A549 (cell line): ENCODE results near the gene ADCY4. TPM values are rescaled to one million over a fixed set of nuclear protein-coding genes. Genes with fewer than 3 reads are reported as not detected.

Source experiments
- ATAC-seq, 2 experiments: fragments of 200-7000 bp in 1 of 2; fragments of >200 bp in 1 of 2; cut with Nextera tagmentation in 1 of 2; cut with Tn5 transposase in 1 of 2; 3 replicates each; pipeline versions ENCODE4 v1.8.0 to v1.9.1; 2018 to 2020; ENCODE audit warnings: mild to moderate bottlenecking in 1 of 2, moderate library complexity in 1 of 2
- CTCF ChIA-PET: fragments of 300-600 bp; sonication (Branson Sonifier 250); formaldehyde crosslinking; extraction: SDS; loops from one replicate; lab custom pipeline; 2021; ENCODE audit warnings: antibody characterized with exemption, inconsistent platforms; lab: Yijun Ruan, JAX
- POLR2A ChIA-PET: fragments of 350-600 bp; formaldehyde crosslinking; extraction: SDS; loops from one replicate; lab custom pipeline; 2021; ENCODE audit warnings: antibody characterized with exemption, inconsistent platforms; lab: Yijun Ruan, JAX
- DNase-seq, 2 experiments: peaks; one replicate each; pipeline versions ENCODE4 v3.0.0 to v3.0.0-alpha.2; 2011 to 2016; ENCODE audit warnings: low read depth in 1 of 2, low spot score in 1 of 2
- FAIRE-seq: peaks from 2 replicates; lab custom pipeline; 2011; peaks lifted over from hg19 to GRCh38; lab: Jason Lieb, UNC
- H3K27ac ChIP-seq, 2 experiments: fragments of >200 bp; sonication (Bioruptor Twin); formaldehyde crosslinking; 3 replicates each; pipeline ENCODE4 v1.5.1; 2016 to 2017
- H3K4me1 ChIP-seq: fragments of >200 bp; sonication (Bioruptor Twin); formaldehyde crosslinking; 3 replicates; pipeline ENCODE4 v1.6.1; 2016
- H3K4me2 ChIP-seq: fragments of >200 bp; sonication (Bioruptor Twin); formaldehyde crosslinking; 3 replicates; pipeline ENCODE4 v1.6.1; 2016
- H3K4me3 ChIP-seq: fragments of >200 bp; sonication (Bioruptor Twin); formaldehyde crosslinking; 3 replicates; pipeline ENCODE4 v1.5.1; 2016
- H3K9me3 ChIP-seq: fragments of >200 bp; sonication (Bioruptor Twin); formaldehyde crosslinking; 3 replicates; pipeline ENCODE4 v1.6.1; 2016
- CBX8 ChIP-seq: fragments of 200-600 bp; sonication (generic); IDR thresholded peaks from 2 replicates; pipeline ENCODE4 v1.6.1; 2016
- CHD4 ChIP-seq: fragments of 200-600 bp; sonication (generic); IDR thresholded peaks from 2 replicates; pipeline ENCODE4 v1.6.1; 2016; ENCODE audit warnings: antibody characterized with exemption, mild to moderate bottlenecking, borderline replicate concordance
- EHMT2 ChIP-seq: fragments of 200-600 bp; sonication (generic); IDR thresholded peaks from 2 replicates; pipeline ENCODE4 v1.6.1; 2016; ENCODE audit warnings: antibody characterized with exemption, low read depth, mild to moderate bottlenecking, moderate library complexity
- FOSL2 ChIP-seq, 2 experiments: fragments of 450-650 bp in 1 of 2; fragments of >200 bp in 1 of 2; sonication (Bioruptor Twin) in 1 of 2; formaldehyde crosslinking; IDR thresholded peaks; 2 replicates each; pipeline versions ENCODE4 v1.5.0 to v1.6.1; 2016 to 2020; ENCODE audit warnings: mild to moderate bottlenecking in 1 of 2, moderate library complexity in 1 of 2
- FOXS1 ChIP-seq: fragments of 250-450 bp; sonication (Bioruptor Pico); IDR thresholded peaks from 2 replicates; pipeline ENCODE4 v1.5.0; 2020; ENCODE audit warnings: mild to moderate bottlenecking, moderate library complexity
- GATA3 ChIP-seq: IDR thresholded peaks from 2 replicates; pipeline ENCODE4 v1.6.1; 2012; ENCODE audit warnings: borderline replicate concordance
- HDAC2 ChIP-seq: fragments of 200-600 bp; sonication (generic); IDR thresholded peaks from 2 replicates; pipeline ENCODE4 v1.6.1; 2016
- HEYL ChIP-seq: fragments of 250-450 bp; sonication (Bioruptor Pico); IDR thresholded peaks from 2 replicates; pipeline ENCODE4 v1.8.0; 2021; ENCODE audit warnings: mild to moderate bottlenecking, moderate library complexity
- HOXA7 ChIP-seq: fragments of 250-450 bp; sonication (Bioruptor Pico); IDR thresholded peaks from 2 replicates; pipeline ENCODE4 v1.5.0; 2020; ENCODE audit warnings: mild to moderate bottlenecking, moderate library complexity
- KDM1A ChIP-seq: fragments of 200-600 bp; sonication (generic); IDR thresholded peaks from 2 replicates; pipeline ENCODE4 v1.6.1; 2016; ENCODE audit warnings: low read depth, mild to moderate bottlenecking
- MYC ChIP-seq: IDR thresholded peaks from 2 replicates; pipeline ENCODE4 v1.6.1; 2012; ENCODE audit warnings: mild to moderate bottlenecking, inconsistent platforms, low read length, improper control_type of control experiment, borderline replicate concordance
- NPAS2 ChIP-seq: fragments of 250-450 bp; sonication (Bioruptor Pico); IDR thresholded peaks from 2 replicates; pipeline ENCODE4 v1.8.0; 2022; ENCODE audit warnings: mild to moderate bottlenecking, moderate library complexity, borderline replicate concordance
- POLR2A ChIP-seq: IDR thresholded peaks from 2 replicates; pipeline ENCODE4 v1.6.1; 2012; ENCODE audit warnings: mild to moderate bottlenecking, low read length
- POLR2AphosphoS2 ChIP-seq: conservative IDR thresholded peaks from 2 replicates; pipeline ENCODE4 v1.6.1; 2012; ENCODE audit warnings: low read length, improper control_type of control experiment, inconsistent platforms
- RCOR1 ChIP-seq: fragments of 150-350 bp; IDR thresholded peaks from 2 replicates; pipeline ENCODE4 v1.6.1; 2014; ENCODE audit warnings: antibody characterized with exemption, low read length, low read depth
- RNF2 ChIP-seq: fragments of 200-600 bp; sonication (generic); IDR thresholded peaks from 2 replicates; pipeline ENCODE4 v1.6.1; 2016; ENCODE audit warnings: low read depth, mild to moderate bottlenecking, antibody characterized with exemption, moderate library complexity, borderline replicate concordance
- TFCP2L1 ChIP-seq: fragments of 250-450 bp; sonication (Bioruptor Pico); IDR thresholded peaks from 2 replicates; pipeline ENCODE4 v1.5.0; 2021; ENCODE audit warnings: mild to moderate bottlenecking
- WGBS: methylation state at CpG from one replicate; pipeline ENCODE4 v1.1.6; 2017; ENCODE audit errors: missing lambda C conversion rate; 5-methylcytosine and 5-hydroxymethylcytosine counted together
- polyA minus RNA-seq: library from RNA; depleted of rRNA, polyadenylated mRNA; stranded (reverse); fragments of >200 nt; gene quantifications from 2 replicates; pipeline ENCODE4 v1.2.3, GENCODE V29; 2011; rRNA and poly(A)+ RNA removed
- polyA plus RNA-seq, 4 experiments: library from polyadenylated mRNA; depleted of rRNA in 3 of 4; stranded (reverse); fragments of >200 nt; fragmentation: RNase III in 1 of 4; extraction: RNeasy Plus Mini Kit Qiagen cat#74134 plus additional on column Dnase treatment in 1 of 4; gene quantifications; 2 replicates in 3 of 4; 3 replicates in 1 of 4; pipeline ENCODE4 v1.2.3, GENCODE V29; 2011 to 2017
- TF ChIP-seq, protein P1 (sequence below): fragments of >200 bp; sonication (Bioruptor Twin); formaldehyde crosslinking; IDR thresholded peaks from 3 replicates; pipeline ENCODE4 v1.6.1; 2016
- TF ChIP-seq, protein P2 (sequence below): fragments of 150-350 bp; IDR thresholded peaks from 2 replicates; pipeline ENCODE4 v1.6.1; 2014; ENCODE audit warnings: low read depth, mild to moderate bottlenecking, low read length
- TF ChIP-seq, protein P3 (sequence below): IDR thresholded peaks from 2 replicates; pipeline ENCODE4 v1.6.1; 2012
- TF ChIP-seq, protein P4 (sequence below): fragments of 250-450 bp; sonication (Bioruptor Pico); IDR thresholded peaks from 2 replicates; pipeline ENCODE4 v1.5.0; 2020; ENCODE audit warnings: low read depth, mild to moderate bottlenecking, moderate library complexity

Gene ADCY4
- polyA plus RNA-seq (2011; rRNA removed) = not detected in 2 replicates
- not detected in 2 replicates for polyA plus RNA-seq (2012; cell fraction: cytosol; rRNA removed)
- polyA plus RNA-seq (2012; cell fraction: nucleus; rRNA removed) = not detected in 2 replicates
- not detected in 3 replicates for polyA plus RNA-seq (2017; fragmentation: RNase III; extraction: RNeasy Plus Mini Kit Qiagen cat#74134 plus additional on column Dnase treatment)
- polyA minus RNA-seq = not detected in 2 replicates

DNA sequence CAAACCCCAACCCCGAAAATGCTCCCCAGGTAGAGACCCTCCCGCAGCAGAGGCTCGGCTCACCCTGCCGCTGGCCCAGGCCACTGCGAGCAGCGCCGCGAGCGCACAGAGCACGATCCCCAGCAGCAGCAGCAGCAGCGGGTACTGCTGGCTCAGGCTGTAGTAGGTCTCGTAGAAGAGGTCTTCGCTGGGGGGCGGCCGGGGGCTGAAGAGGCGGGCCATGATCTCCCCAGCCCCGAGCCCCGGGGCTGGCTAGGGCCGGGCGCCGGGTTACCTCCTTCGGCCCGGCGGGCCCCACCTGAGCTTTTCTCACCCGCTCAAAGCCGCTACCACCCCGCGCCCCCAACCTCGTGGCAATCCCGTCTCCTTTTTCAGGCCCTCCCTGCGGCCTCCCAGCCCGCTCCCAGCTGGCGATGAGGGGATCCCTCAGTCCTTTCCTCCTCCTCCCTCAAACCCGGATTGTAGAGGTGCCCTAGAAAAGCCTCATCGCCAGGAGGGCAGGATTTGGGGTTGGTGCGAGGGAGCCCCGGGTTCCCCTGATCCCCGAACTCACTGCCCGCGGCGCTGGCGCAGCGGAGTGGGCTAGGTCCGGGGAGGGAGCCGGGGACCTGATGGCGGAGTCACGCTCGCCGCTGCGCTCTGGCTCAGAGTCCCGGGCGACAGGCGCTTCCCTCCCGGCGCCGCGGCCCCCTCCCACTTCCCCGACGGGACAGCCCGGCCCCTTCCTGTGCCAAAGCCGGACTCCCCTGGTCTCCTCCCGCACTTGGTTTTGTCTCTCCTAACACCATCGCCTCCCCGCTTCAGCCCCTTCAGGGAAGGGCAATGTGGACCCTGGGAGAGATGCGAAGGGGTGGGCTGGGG is at the start of gene ADCY4:
Gene ADCY4, minus strand, starts transcription at position 641 of the 861 bp plus-strand sequence. Its CDS starts 419 bp downstream, at position 222.
- no peak within 1 kb of the TSS for H3K4me3 ChIP-seq
- peaks cover 3% of the 10 kb centered on the region; the same call in 1 of the 3 replicates for H3K4me1 ChIP-seq
- TF ChIP-seq, protein P1, sequence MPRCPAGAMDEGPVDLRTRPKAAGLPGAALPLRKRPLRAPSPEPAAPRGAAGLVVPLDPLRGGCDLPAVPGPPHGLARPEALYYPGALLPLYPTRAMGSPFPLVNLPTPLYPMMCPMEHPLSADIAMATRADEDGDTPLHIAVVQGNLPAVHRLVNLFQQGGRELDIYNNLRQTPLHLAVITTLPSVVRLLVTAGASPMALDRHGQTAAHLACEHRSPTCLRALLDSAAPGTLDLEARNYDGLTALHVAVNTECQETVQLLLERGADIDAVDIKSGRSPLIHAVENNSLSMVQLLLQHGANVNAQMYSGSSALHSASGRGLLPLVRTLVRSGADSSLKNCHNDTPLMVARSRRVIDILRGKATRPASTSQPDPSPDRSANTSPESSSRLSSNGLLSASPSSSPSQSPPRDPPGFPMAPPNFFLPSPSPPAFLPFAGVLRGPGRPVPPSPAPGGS = no peak
- TF ChIP-seq HDAC2 (no peak), KDM1A (no peak)
- 88% methylated on average over 64 of the region's 65 CpGs for WGBS
- CTCF ChIA-PET = interaction anchor here (0.6 to 46.6 kb wide), 20 partner anchors 11 to 106 kb away, joined by 3 to 1142 read pairs (median 24); partner anchors contain the start of genes CBLN3, CIDEB, KHNYN and LTB4R
- no peak for DNase-seq
- POLR2A ChIA-PET = interaction anchor here (2.0 kb wide), 1 partner anchor 107 kb away, joined by 8 read pairs; the partner anchor contains the start of gene SDR39U1
- peak within 1 kb of the TSS in 1 of 2 experiments; percentile 71; a peak in 2 of 6 replicates for H3K27ac ChIP-seq
- no peak for ATAC-seq
- FAIRE-seq = no peak
- peak within 1 kb of the TSS; percentile 62 for H3K4me2 ChIP-seq
- H3K9me3 ChIP-seq = no peaks in the 10 kb centered on the region

DNA sequence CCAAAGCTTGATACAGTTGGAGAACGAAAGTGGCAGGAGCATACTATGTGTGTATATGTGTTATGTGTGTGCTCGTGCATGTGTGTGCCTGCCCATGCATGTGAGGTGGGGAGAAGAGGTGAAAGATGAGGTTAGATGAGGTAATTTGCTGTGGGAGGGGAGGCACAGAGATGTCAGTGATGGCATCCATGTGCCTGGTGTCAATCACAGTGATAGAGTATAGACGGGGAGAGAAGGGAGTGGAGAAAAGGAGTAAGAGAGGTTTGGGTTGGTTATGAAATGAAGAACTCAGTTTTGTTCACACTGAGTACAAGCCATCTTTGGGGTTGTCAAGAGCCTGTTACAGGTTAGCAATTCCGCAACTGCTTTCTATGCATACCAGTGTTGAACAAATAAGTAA is 49.3 kb upstream of the ADCY4 start:
- no peak overlapping the region for H3K4me2 ChIP-seq
- H3K4me3 ChIP-seq = no peak overlapping the region
- TF ChIP-seq HOXA7 (CRISPR knock-in tag) (no peak), MYC (no peak), CHD4 (no peak), EHMT2 (no peak), HDAC2 (no peak), CBX8 (no peak), POLR2A (no peak), RNF2 (no peak), TFCP2L1 (CRISPR knock-in tag) (no peak), FOSL2 (IDR thresholded peaks at IDR 0.05) (no peak), FOSL2 (CRISPR knock-in tag; IDR thresholded peaks at IDR 0.05) (no peak), FOXS1 (CRISPR knock-in tag) (no peak), RCOR1 (no peak), HEYL (CRISPR knock-in tag) (no peak), NPAS2 (CRISPR knock-in tag) (no peak), GATA3 (no peak), POLR2AphosphoS2 (no peak)
- TF ChIP-seq, protein P2, sequence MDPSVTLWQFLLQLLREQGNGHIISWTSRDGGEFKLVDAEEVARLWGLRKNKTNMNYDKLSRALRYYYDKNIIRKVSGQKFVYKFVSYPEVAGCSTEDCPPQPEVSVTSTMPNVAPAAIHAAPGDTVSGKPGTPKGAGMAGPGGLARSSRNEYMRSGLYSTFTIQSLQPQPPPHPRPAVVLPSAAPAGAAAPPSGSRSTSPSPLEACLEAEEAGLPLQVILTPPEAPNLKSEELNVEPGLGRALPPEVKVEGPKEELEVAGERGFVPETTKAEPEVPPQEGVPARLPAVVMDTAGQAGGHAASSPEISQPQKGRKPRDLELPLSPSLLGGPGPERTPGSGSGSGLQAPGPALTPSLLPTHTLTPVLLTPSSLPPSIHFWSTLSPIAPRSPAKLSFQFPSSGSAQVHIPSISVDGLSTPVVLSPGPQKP = no peak
- TF ChIP-seq, protein P3, sequence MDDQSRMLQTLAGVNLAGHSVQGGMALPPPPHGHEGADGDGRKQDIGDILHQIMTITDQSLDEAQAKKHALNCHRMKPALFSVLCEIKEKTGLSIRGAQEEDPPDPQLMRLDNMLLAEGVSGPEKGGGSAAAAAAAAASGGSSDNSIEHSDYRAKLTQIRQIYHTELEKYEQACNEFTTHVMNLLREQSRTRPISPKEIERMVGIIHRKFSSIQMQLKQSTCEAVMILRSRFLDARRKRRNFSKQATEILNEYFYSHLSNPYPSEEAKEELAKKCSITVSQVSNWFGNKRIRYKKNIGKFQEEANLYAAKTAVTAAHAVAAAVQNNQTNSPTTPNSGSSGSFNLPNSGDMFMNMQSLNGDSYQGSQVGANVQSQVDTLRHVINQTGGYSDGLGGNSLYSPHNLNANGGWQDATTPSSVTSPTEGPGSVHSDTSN = no peak
- TF ChIP-seq, protein P4, sequence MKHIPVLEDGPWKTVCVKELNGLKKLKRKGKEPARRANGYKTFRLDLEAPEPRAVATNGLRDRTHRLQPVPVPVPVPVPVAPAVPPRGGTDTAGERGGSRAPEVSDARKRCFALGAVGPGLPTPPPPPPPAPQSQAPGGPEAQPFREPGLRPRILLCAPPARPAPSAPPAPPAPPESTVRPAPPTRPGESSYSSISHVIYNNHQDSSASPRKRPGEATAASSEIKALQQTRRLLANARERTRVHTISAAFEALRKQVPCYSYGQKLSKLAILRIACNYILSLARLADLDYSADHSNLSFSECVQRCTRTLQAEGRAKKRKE = no peak
- ATAC-seq (no peak; a peak in 1 of 6 replicates), DNase-seq (no peak), FAIRE-seq (no peak)
- CTCF ChIA-PET = interaction anchor here (2.5 to 2.9 kb wide), 2 partner anchors 47 to 51 kb away, joined by 9 to 14 read pairs; no protein-coding TSS in a partner anchor
- H3K4me1 ChIP-seq = no peaks in the 10 kb centered on the region
- POLR2A ChIA-PET = no interaction called here
- no peaks in the 10 kb centered on the region for H3K9me3 ChIP-seq
- 37% methylated on average over 4 of the region's 4 CpGs for WGBS
- no peak overlapping the region for H3K27ac ChIP-seq
